GM23338 (cell line): ENCODE results near the gene B3GAT2. TPM values are rescaled to one million over a fixed set of nuclear protein-coding genes. Genes with fewer than 3 reads are reported as not detected.

Experiments used
- ATAC-seq: fragments of 200-7000 bp; cut with Tn5 transposase; 3 replicates; pipeline ENCODE4 v1.9.1; 2020
- DNase-seq: peaks from one replicate; pipeline ENCODE4 v3.0.0-alpha.2; 2015; ENCODE audit warnings: low spot score
- H2AFZ ChIP-seq: fragments of 200-600 bp; sonication (generic); 2 replicates; pipeline ENCODE4 v1.8.0; 2016; ENCODE audit warnings: antibody characterized with exemption, mild to moderate bottlenecking, moderate library complexity
- H3F3A ChIP-seq: fragments of 200-600 bp; sonication (generic); replicated peaks from 2 replicates; pipeline ENCODE4 v1.8.0; 2017; ENCODE audit warnings: antibody characterized with exemption, mixed run types, low read depth
- H3K27ac ChIP-seq: fragments of 200-600 bp; sonication (generic); 2 replicates; pipeline ENCODE4 v1.6.1; 2016; ENCODE audit warnings: low read depth
- H3K27me3 ChIP-seq: fragments of 200-600 bp; sonication (generic); 2 replicates; pipeline ENCODE4 v1.8.0; 2016; ENCODE audit warnings: mild to moderate bottlenecking, mixed run types, moderate library complexity; ENCODE audit not compliant: insufficient read depth
- H3K36me3 ChIP-seq: fragments of 200-600 bp; sonication (generic); 2 replicates; pipeline ENCODE4 v1.8.0; 2016; ENCODE audit warnings: mild to moderate bottlenecking; ENCODE audit not compliant: insufficient read depth
- H3K4me1 ChIP-seq: fragments of 200-600 bp; sonication (generic); 2 replicates; pipeline ENCODE4 v1.8.0; 2016; ENCODE audit warnings: mild to moderate bottlenecking, moderate library complexity; ENCODE audit not compliant: insufficient read depth
- H3K4me2 ChIP-seq: fragments of 200-600 bp; sonication (generic); 2 replicates; pipeline ENCODE4 v1.7.1; 2017; ENCODE audit warnings: mixed run types
- H3K4me3 ChIP-seq: fragments of 200-600 bp; sonication (generic); 2 replicates; pipeline ENCODE4 v1.6.1; 2016; ENCODE audit warnings: mixed run types
- H3K79me2 ChIP-seq: fragments of 200-600 bp; sonication (generic); replicated peaks from 2 replicates; pipeline ENCODE4 v1.8.0; 2017; ENCODE audit warnings: mild to moderate bottlenecking; ENCODE audit not compliant: insufficient read depth
- H3K9me2 ChIP-seq: fragments of 200-600 bp; sonication (generic); 2 replicates; pipeline ENCODE4 v1.8.0; 2017; ENCODE audit not compliant: insufficient read depth
- H4K20me1 ChIP-seq: fragments of 200-600 bp; sonication (generic); replicated peaks from 2 replicates; pipeline ENCODE4 v1.8.0; 2017; ENCODE audit warnings: mild to moderate bottlenecking; ENCODE audit not compliant: insufficient read depth
- H3K27ac Mint-ChIP-seq: 2 replicates; pipeline ENCODE4 v1.8.0; 2020; ENCODE audit warnings: inconsistent platforms, mild to moderate bottlenecking, moderate library complexity, mixed read lengths
- H3K27me3 Mint-ChIP-seq: 3 replicates; pipeline ENCODE4 v1.8.0; 2022; ENCODE audit warnings: low read depth, mild to moderate bottlenecking, moderate library complexity, mixed read lengths, inconsistent platforms; ENCODE audit not compliant: insufficient read depth, poor library complexity
- H3K36me3 Mint-ChIP-seq: 3 replicates; pipeline ENCODE4 v1.8.0; 2021; ENCODE audit warnings: low read depth, mild to moderate bottlenecking, inconsistent platforms, moderate library complexity, mixed read lengths
- H3K4me1 Mint-ChIP-seq: 3 replicates; pipeline ENCODE4 v1.8.0; 2020; ENCODE audit warnings: mild to moderate bottlenecking, inconsistent platforms, mixed read lengths
- H3K4me3 Mint-ChIP-seq: 3 replicates; pipeline ENCODE4 v1.8.0; 2021; ENCODE audit warnings: moderate library complexity, mild to moderate bottlenecking, inconsistent platforms, mixed read lengths
- H3K9me3 Mint-ChIP-seq: 3 replicates; pipeline ENCODE4 v1.8.0; 2020; ENCODE audit warnings: moderate library complexity, mild to moderate bottlenecking, inconsistent platforms, mixed read lengths
- CREB1 ChIP-seq: fragments of 250-450 bp; sonication (Bioruptor Pico); IDR thresholded peaks from 2 replicates; pipeline ENCODE4 v1.5.0; 2020; ENCODE audit warnings: low read depth, mild to moderate bottlenecking, moderate library complexity
- JUNB ChIP-seq: IDR thresholded peaks from one replicate; pipeline ENCODE4 v1.6.1; 2016; ENCODE audit warnings: antibody characterized with exemption; ENCODE audit not compliant: unreplicated experiment
- ZNF114 ChIP-seq: fragments of 250-450 bp; sonication (Bioruptor Pico); IDR thresholded peaks from 2 replicates; pipeline ENCODE4 v1.5.0; 2020; ENCODE audit warnings: mild to moderate bottlenecking, moderate library complexity
- ZNF331 ChIP-seq: fragments of 250-450 bp; sonication (Bioruptor Pico); IDR thresholded peaks from 2 replicates; pipeline ENCODE4 v1.5.0; 2020; ENCODE audit warnings: low read depth, mild to moderate bottlenecking, moderate library complexity
- ZNF462 ChIP-seq: fragments of 250-450 bp; sonication (Bioruptor Pico); IDR thresholded peaks from 2 replicates; pipeline ENCODE4 v1.5.0; 2020; ENCODE audit warnings: mild to moderate bottlenecking, moderate library complexity
- polyA plus RNA-seq: library from polyadenylated mRNA; unstranded; fragments of >200 nt; fragmentation: Nextera tagmentation; extraction: Ambion mirVana; gene quantifications from 2 replicates; pipeline ENCODE4 v1.2.1, GENCODE V29; 2016
- total RNA-seq: library from RNA; depleted of rRNA; stranded (reverse); fragments of >200 nt; shearing (Covaris generic); gene quantifications from 2 replicates; pipeline ENCODE4 v1.2.3, GENCODE V29; 2014
- TF ChIP-seq, protein P1 (sequence below): IDR thresholded peaks from one replicate; pipeline ENCODE4 v1.6.1; 2018; ENCODE audit warnings: antibody characterized with exemption; ENCODE audit not compliant: unreplicated experiment
- TF ChIP-seq, protein P2 (sequence below): IDR thresholded peaks from 2 replicates; pipeline ENCODE4 v1.6.1; 2016; ENCODE audit warnings: antibody characterized with exemption

B3GAT2 gene
- total and polyA plus RNA-seq, 2 experiments from 2014 or later, result 1.7 to 1.8 TPM

GRCh38 chr6:70841112-70841511 is 115.7 kb downstream of the B3GAT2 start (continued):
- no peak for TF ChIP-seq ZNF462 (CRISPR knock-in tag)
- no peak for TF ChIP-seq ZNF331 (CRISPR knock-in tag)
- TF ChIP-seq CREB1, result no peak
- TF ChIP-seq JUNB, result no peak

- no peak for ATAC-seq
- H3K4me1 Mint-ChIP-seq, result peaks cover 6% of the 10 kb centered on the region
- H3K79me2 ChIP-seq, result no peaks in the 10 kb centered on the region
- H3K9me2 ChIP-seq, result no peaks in the 10 kb centered on the region
- no peaks in the 10 kb centered on the region for H4K20me1 ChIP-seq
- TF ChIP-seq, protein P1, sequence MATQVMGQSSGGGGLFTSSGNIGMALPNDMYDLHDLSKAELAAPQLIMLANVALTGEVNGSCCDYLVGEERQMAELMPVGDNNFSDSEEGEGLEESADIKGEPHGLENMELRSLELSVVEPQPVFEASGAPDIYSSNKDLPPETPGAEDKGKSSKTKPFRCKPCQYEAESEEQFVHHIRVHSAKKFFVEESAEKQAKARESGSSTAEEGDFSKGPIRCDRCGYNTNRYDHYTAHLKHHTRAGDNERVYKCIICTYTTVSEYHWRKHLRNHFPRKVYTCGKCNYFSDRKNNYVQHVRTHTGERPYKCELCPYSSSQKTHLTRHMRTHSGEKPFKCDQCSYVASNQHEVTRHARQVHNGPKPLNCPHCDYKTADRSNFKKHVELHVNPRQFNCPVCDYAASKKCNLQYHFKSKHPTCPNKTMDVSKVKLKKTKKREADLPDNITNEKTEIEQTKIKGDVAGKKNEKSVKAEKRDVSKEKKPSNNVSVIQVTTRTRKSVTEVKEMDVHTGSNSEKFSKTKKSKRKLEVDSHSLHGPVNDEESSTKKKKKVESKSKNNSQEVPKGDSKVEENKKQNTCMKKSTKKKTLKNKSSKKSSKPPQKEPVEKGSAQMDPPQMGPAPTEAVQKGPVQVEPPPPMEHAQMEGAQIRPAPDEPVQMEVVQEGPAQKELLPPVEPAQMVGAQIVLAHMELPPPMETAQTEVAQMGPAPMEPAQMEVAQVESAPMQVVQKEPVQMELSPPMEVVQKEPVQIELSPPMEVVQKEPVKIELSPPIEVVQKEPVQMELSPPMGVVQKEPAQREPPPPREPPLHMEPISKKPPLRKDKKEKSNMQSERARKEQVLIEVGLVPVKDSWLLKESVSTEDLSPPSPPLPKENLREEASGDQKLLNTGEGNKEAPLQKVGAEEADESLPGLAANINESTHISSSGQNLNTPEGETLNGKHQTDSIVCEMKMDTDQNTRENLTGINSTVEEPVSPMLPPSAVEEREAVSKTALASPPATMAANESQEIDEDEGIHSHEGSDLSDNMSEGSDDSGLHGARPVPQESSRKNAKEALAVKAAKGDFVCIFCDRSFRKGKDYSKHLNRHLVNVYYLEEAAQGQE, result no peak
- TF ChIP-seq ZNF114 (CRISPR knock-in tag), result no peak
- TF ChIP-seq, protein P2, sequence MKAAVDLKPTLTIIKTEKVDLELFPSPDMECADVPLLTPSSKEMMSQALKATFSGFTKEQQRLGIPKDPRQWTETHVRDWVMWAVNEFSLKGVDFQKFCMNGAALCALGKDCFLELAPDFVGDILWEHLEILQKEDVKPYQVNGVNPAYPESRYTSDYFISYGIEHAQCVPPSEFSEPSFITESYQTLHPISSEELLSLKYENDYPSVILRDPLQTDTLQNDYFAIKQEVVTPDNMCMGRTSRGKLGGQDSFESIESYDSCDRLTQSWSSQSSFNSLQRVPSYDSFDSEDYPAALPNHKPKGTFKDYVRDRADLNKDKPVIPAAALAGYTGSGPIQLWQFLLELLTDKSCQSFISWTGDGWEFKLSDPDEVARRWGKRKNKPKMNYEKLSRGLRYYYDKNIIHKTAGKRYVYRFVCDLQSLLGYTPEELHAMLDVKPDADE, result no peak
- no peaks in the 10 kb centered on the region for H3K27me3 ChIP-seq
- no peaks in the 10 kb centered on the region for H3K9me3 Mint-ChIP-seq
- no peak overlapping the region for H2AFZ ChIP-seq
- no peaks in the 10 kb centered on the region for H3F3A ChIP-seq
- peaks cover 2% of the 10 kb centered on the region for H3K27me3 Mint-ChIP-seq
- no peak overlapping the region for H3K4me3 ChIP-seq
- H3K36me3 ChIP-seq, result no peaks in the 10 kb centered on the region
- no peak overlapping the region for H3K4me3 Mint-ChIP-seq
- no peaks in the 10 kb centered on the region for H3K4me1 ChIP-seq
- no peak for DNase-seq
- H3K27ac Mint-ChIP-seq, result no peak overlapping the region
- H3K36me3 Mint-ChIP-seq, result no peaks in the 10 kb centered on the region
- no peak overlapping the region for H3K27ac ChIP-seq
- no peak overlapping the region for H3K4me2 ChIP-seq
Observed at GRCh38 chr6:70839286-70840266, 117.3 kb downstream of the B3GAT2 start.
